ENCODE data around the gene CHD1.

CHD1 gene

DNA sequence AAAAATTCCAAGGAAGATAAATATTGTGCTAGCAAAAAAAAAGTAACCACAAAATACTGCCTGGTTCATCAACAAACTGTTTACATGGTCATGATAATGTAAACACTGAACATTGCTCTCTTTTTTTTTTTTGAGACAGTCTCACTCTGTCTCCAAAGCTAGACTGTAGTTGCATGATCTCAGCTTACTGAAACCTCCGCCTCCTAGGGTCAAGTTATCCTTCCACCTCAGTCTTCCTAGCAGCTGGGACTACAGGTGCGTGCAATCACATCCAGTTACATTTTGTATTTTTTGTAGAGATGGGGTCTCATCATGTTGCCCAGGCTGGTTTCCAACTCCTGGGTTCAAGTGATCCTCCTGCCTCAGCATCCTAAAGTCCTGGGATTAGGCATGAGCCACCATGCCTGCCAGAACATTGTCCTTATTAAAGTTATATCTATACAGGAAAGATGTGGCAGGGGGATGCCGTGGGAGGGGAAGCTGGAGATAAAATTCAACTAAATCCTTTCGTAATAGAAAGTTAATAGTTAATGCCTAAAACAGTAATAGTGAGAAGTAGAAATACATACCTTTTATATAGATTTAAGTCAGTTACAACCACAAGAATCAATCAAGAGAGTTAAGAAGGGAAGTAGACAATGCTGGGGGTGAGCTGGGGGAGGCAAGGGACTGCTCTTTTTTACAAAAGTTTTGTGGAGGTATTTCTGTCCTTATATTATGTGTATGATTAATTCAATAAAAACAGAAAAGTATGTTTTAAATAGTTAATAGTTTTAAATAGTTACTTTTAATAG is 103.0 kb downstream of the CHD1 start:
- intact Hi-C loops (cut with DNase I) = no loop called here
- no peak for DNase-seq

DNA sequence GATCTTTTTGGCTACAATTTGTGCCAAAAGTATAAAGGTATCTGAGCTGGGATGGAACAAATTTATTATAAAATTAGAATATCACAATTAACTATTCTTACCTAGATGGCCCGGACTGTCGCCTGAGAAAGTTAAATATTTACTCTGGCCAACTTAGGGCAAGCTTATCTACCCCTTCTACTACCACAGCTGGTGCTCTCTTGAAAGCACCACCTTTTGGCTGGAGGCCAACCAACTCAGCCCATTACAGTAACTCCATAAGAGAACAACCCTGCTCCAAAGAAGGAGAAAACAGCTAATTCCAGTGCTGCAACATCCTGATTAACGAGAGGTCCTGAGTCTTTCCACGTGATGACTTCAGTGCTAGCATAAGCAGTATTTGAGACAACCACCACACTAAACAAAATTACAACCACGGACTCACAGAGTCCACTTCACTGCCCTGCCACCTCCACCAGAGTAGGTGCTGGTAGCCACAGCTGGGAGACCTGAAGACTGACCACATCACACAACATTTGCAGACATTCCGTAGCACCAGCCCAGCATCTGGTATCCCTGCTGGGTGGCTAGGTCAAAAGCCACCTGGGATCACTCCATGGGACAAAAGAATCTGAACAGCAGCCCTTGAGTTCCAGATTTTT is 112.1 kb downstream of the CHD1 start:
- DNase-seq = no peak
- intact Hi-C loops (cut with DNase I) = no loop called here

DNA sequence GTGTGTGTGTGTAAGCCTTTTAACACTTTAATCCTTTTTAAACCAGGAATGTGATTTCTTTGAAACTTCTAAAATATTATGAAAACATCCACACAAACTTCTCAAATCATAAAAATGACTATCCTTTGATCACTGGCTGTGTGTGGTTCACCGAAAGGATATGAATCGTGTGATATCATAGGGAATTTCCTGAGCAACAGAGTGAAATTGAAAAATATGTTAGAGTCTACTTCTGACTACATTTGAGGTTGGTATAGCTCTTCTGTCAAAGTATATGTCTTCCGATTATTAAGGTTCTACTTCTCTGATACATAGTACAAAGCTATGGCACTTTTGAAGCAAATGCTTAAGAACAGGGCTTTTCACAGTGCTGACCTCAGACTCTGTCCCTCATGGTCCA is 115.1 kb downstream of the CHD1 start:
- DNase-seq = no peak
- intact Hi-C loops (cut with DNase I) = no loop called here

DNA sequence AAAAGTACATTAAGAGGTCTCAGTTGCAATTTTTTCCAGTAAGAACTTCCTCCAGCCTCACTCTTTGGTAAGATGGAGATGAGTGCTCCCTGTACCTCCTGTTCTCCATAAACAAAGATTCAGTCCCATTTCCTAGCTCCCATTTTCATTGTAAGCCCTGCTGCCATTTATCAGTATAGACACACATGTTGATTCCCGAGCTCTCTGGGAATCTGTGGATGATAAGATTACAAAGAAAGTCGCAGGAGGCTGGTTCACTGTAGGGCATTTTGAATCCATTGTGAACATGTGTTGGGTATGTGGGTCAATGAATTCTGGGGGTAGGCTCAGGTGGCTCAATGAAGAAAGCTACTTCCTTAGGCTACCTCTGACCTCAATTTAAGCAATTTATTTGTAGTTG is 118.6 kb downstream of the CHD1 start:
- intact Hi-C loops (cut with DNase I) = no loop called here
- DNase-seq = no peak

- intact Hi-C loops (cut with DNase I) = no loop called here
- DNase-seq = no peak
Measured at GRCh38 chr5:98807806-98808205, 121.0 kb downstream of the CHD1 start.

DNA sequence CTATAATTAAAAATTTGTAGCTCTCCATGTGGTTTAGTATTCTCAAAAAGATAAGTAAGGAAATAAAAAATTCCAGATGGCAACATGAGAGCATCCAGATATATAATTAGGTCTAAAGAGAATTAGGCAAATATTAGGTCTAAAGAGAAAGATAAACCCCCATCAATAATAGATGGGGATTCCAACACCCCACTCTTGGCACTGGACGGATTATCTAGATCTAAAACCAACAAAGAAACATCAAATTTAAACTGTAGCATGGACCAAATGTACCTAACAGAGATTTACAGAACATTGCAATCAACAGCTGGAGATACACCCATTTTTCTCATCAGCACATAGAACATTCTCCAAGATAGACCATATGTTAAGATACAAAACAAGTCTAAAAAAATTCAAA is 123.7 kb downstream of the CHD1 start:
- DNase-seq = no peak
- intact Hi-C loops (cut with DNase I) = no loop called here

- no peak for DNase-seq
- intact Hi-C loops (cut with DNase I) = no loop called here
Measured at GRCh38 chr5:98804066-98804465, 124.7 kb downstream of the CHD1 start.

All from posterior cingulate gyrus (tissue), 11 donors.